ENCODE measurements around the gene GULP1.

GULP1 gene

DNA sequence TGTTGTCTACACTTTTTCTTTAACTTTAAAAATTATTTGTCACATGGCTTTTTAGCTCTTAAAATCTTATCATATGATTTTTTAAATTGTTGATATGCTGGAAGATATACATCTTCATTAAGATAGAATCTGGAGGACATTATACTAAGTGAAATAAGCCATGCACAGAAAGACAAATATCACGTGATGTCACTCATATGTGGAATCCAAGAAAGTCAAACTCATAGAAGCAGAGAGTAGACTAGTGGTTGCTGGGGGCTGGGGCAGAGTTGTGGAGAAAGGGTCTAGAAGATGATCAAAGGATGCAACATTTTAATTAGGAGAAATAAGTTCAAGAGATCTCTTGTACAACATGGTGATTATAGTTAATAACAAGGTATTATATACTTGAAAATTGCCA, 280.9 kb downstream of the GULP1 start:
- H3K4me3 ChIP-seq (ENCODE audit: control insufficient read depth in 1 of 7, extremely low read depth in 1 of 7, insufficient read depth in 4 of 7, low read depth in 2 of 7, low read length in 6 of 7): no peak overlapping the region
- ChIA-PET CTCF (no interaction called here), POLR2A (no interaction called here)
- WGBS (ENCODE audit: insufficient coverage): no CpG with 5 or more reads among the region's 1 CpG
- H3K9me3 ChIP-seq (ENCODE audit: control extremely low read depth in 1 of 5, control insufficient read depth in 4 of 5, insufficient read depth in 2 of 5, low read depth in 1 of 5, low read length in 4 of 5): no peaks in the 10 kb centered on the region
- H3K4me1 ChIP-seq (ENCODE audit: control extremely low read depth in 1 of 4, control insufficient read depth in 4 of 4, insufficient read depth in 4 of 4, low read length in 3 of 4): no peaks in the 10 kb centered on the region
- H3K36me3 ChIP-seq (ENCODE audit: control insufficient read depth in 4 of 4, insufficient read depth in 4 of 4, low read length in 3 of 4): no peaks in the 10 kb centered on the region
- H3K27ac ChIP-seq (ENCODE audit: insufficient read depth in 1 of 2, low read depth in 1 of 2, low read length in 2 of 2, poor library complexity in 1 of 2, severe bottlenecking in 2 of 2): no peak overlapping the region
- H3K27me3 ChIP-seq (replicated peaks in 2 of 5; ENCODE audit: control insufficient read depth in 4 of 5, insufficient read depth in 5 of 5, low read length in 4 of 5): peaks cover 0 to 2% (median 0%) of the 10 kb centered on the region in 5 experiments
- no peak for DNase-seq

GRCh38 chr2:188573453-188573852, 281.8 kb downstream of the GULP1 start:
- WGBS (ENCODE audit: insufficient coverage): no CpG with 5 or more reads among the region's 1 CpG
- ChIA-PET CTCF (no interaction called here), POLR2A (no interaction called here)
- H3K36me3 ChIP-seq (ENCODE audit: control insufficient read depth in 4 of 4, insufficient read depth in 4 of 4, low read length in 3 of 4): no peaks in the 10 kb centered on the region
- H3K27ac ChIP-seq (ENCODE audit: insufficient read depth in 1 of 2, low read depth in 1 of 2, low read length in 2 of 2, poor library complexity in 1 of 2, severe bottlenecking in 2 of 2): no peak overlapping the region
- no peaks in the 10 kb centered on the region for H3K4me1 ChIP-seq (ENCODE audit: control extremely low read depth in 1 of 4, control insufficient read depth in 4 of 4, insufficient read depth in 4 of 4, low read length in 3 of 4)
- no peak for DNase-seq
- peaks cover 0 to 2% (median 0%) of the 10 kb centered on the region in 5 experiments for H3K27me3 ChIP-seq (replicated peaks in 2 of 5; ENCODE audit: control insufficient read depth in 4 of 5, insufficient read depth in 5 of 5, low read length in 4 of 5)
- H3K9me3 ChIP-seq (ENCODE audit: control extremely low read depth in 1 of 5, control insufficient read depth in 4 of 5, insufficient read depth in 2 of 5, low read depth in 1 of 5, low read length in 4 of 5): no peaks in the 10 kb centered on the region
- no peak overlapping the region for H3K4me3 ChIP-seq (ENCODE audit: control insufficient read depth in 1 of 7, extremely low read depth in 1 of 7, insufficient read depth in 4 of 7, low read depth in 2 of 7, low read length in 6 of 7)

DNA sequence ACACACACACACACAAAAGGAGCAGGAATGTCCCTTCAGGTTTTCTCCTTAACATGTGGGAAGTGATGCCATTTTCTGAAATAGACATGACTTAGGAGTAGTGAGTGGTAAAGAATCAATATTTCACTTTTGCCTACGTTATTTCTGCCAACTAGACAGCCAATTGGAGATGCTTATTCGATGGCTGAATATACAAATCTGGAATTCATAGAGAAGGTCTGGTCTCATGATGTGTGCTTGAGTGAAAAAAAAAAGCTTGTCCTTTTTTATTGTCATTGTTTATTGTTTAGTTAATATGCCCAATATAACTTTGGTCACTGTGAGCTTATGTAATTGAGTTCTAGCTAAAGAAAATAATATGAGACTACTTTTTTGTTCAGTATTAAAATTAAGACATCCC, 284.3 kb downstream of the GULP1 start:
- Histone ChIP-seq H3K9me3 (ENCODE audit: control extremely low read depth in 1 of 5, control insufficient read depth in 4 of 5, insufficient read depth in 2 of 5, low read depth in 1 of 5, low read length in 4 of 5) (no peaks in the 10 kb centered on the region), H3K4me1 (ENCODE audit: control extremely low read depth in 1 of 4, control insufficient read depth in 4 of 4, insufficient read depth in 4 of 4, low read length in 3 of 4) (no peaks in the 10 kb centered on the region), H3K4me3 (ENCODE audit: control insufficient read depth in 1 of 7, extremely low read depth in 1 of 7, insufficient read depth in 4 of 7, low read depth in 2 of 7, low read length in 6 of 7) (no peak overlapping the region), H3K36me3 (ENCODE audit: control insufficient read depth in 4 of 4, insufficient read depth in 4 of 4, low read length in 3 of 4) (no peaks in the 10 kb centered on the region), H3K27ac (ENCODE audit: insufficient read depth in 1 of 2, low read depth in 1 of 2, low read length in 2 of 2, poor library complexity in 1 of 2, severe bottlenecking in 2 of 2) (no peak overlapping the region), H3K27me3 (replicated peaks in 2 of 5; ENCODE audit: control insufficient read depth in 4 of 5, insufficient read depth in 5 of 5, low read length in 4 of 5) (peaks cover 0 to 2% (median 0%) of the 10 kb centered on the region in 5 experiments)
- no peak for DNase-seq
- ChIA-PET CTCF (no interaction called here), POLR2A (no interaction called here)
- 100% methylated on average over 1 of the region's 2 CpGs for WGBS (ENCODE audit: insufficient coverage)

DNA sequence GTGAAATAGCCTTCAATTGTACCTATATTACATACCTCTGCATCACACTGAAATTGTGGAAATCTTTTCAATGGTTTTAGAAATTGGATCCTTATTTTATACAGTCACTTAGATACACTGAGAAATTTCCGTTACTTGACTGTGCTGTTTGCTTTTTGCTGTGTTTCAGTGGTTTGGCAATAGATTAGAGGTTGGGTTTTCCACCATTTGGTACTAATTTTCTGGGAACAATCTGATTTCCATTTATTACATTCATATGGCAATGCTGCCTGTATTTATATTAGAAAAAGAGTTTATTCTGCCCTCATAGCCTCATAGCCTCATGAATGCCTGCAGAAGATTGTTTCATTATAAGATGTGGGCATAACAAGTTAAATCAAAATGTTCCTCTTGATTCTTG, 285.0 kb downstream of the GULP1 start:
- Histone ChIP-seq H3K36me3 (ENCODE audit: control insufficient read depth in 4 of 4, insufficient read depth in 4 of 4, low read length in 3 of 4) (no peaks in the 10 kb centered on the region), H3K27me3 (replicated peaks in 2 of 5; ENCODE audit: control insufficient read depth in 4 of 5, insufficient read depth in 5 of 5, low read length in 4 of 5) (peaks cover 0 to 2% (median 0%) of the 10 kb centered on the region in 5 experiments), H3K4me1 (ENCODE audit: control extremely low read depth in 1 of 4, control insufficient read depth in 4 of 4, insufficient read depth in 4 of 4, low read length in 3 of 4) (no peaks in the 10 kb centered on the region), H3K9me3 (ENCODE audit: control extremely low read depth in 1 of 5, control insufficient read depth in 4 of 5, insufficient read depth in 2 of 5, low read depth in 1 of 5, low read length in 4 of 5) (no peaks in the 10 kb centered on the region), H3K4me3 (ENCODE audit: control insufficient read depth in 1 of 7, extremely low read depth in 1 of 7, insufficient read depth in 4 of 7, low read depth in 2 of 7, low read length in 6 of 7) (no peak overlapping the region), H3K27ac (ENCODE audit: insufficient read depth in 1 of 2, low read depth in 1 of 2, low read length in 2 of 2, poor library complexity in 1 of 2, severe bottlenecking in 2 of 2) (no peak overlapping the region)
- WGBS (ENCODE audit: insufficient coverage): no CpG with 5 or more reads among the region's 1 CpG
- ChIA-PET POLR2A (no interaction called here), CTCF (no interaction called here)
- no peak for DNase-seq

GRCh38 chr2:188577231-188577630, 285.6 kb downstream of the GULP1 start:
- Histone ChIP-seq H3K27me3 (replicated peaks in 2 of 5; ENCODE audit: control insufficient read depth in 4 of 5, insufficient read depth in 5 of 5, low read length in 4 of 5) (no peaks in the 10 kb centered on the region), H3K4me1 (ENCODE audit: control extremely low read depth in 1 of 4, control insufficient read depth in 4 of 4, insufficient read depth in 4 of 4, low read length in 3 of 4) (no peaks in the 10 kb centered on the region), H3K4me3 (ENCODE audit: control insufficient read depth in 1 of 7, extremely low read depth in 1 of 7, insufficient read depth in 4 of 7, low read depth in 2 of 7, low read length in 6 of 7) (no peak overlapping the region), H3K9me3 (ENCODE audit: control extremely low read depth in 1 of 5, control insufficient read depth in 4 of 5, insufficient read depth in 2 of 5, low read depth in 1 of 5, low read length in 4 of 5) (no peaks in the 10 kb centered on the region), H3K27ac (ENCODE audit: insufficient read depth in 1 of 2, low read depth in 1 of 2, low read length in 2 of 2, poor library complexity in 1 of 2, severe bottlenecking in 2 of 2) (no peak overlapping the region), H3K36me3 (ENCODE audit: control insufficient read depth in 4 of 4, insufficient read depth in 4 of 4, low read length in 3 of 4) (no peaks in the 10 kb centered on the region)
- no peak for DNase-seq
- WGBS (ENCODE audit: insufficient coverage): 100% methylated on average over 1 of the region's 2 CpGs
- CTCF ChIA-PET: no interaction called here
- POLR2A ChIA-PET: no interaction called here

DNA sequence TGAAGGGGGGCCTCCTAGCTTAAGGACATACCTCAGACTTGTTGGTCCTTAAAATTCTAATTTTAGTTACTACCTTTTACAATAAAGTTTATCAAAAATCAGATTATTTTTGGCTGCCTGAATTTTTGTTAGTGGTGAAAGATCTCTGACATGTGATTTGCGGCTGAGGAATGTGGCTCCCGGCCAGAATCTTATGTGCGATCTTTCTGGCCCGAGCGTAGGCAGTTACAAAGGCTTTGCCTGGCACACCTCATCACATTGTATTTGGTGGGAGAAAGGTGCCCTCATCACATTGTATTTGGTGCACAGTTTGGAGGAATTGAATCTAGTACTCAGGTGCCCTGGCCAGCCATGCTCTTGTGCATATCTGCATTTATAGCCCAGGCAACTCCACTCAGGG, 289.1 kb downstream of the GULP1 start:
- POLR2A ChIA-PET: no interaction called here

DNA sequence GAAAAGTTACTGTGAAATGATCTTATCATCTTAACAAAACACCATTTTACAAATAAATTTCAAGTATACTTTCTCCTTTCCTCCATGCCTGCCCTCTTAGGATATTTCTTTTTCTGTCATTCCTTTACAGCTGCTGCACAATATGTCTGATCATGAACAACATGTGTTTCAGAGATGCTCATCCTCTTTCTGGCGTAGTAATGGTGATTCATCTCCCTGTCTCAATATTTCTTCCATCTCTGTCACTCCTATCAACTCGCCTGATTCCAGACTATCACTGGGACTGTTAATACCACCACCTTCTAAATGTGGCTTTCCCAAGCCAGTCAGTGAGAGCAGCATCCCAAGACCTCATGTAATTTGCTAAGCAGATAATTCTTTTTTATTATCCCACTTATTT, 290.5 kb downstream of the GULP1 start:
- Histone ChIP-seq H3K4me3 (ENCODE audit: control insufficient read depth in 1 of 7, extremely low read depth in 1 of 7, insufficient read depth in 4 of 7, low read depth in 2 of 7, low read length in 6 of 7) (no peak overlapping the region), H3K27ac (ENCODE audit: insufficient read depth in 1 of 2, low read depth in 1 of 2, low read length in 2 of 2, poor library complexity in 1 of 2, severe bottlenecking in 2 of 2) (no peak overlapping the region), H3K4me1 (ENCODE audit: control extremely low read depth in 1 of 4, control insufficient read depth in 4 of 4, insufficient read depth in 4 of 4, low read length in 3 of 4) (no peaks in the 10 kb centered on the region), H3K36me3 (ENCODE audit: control insufficient read depth in 4 of 4, insufficient read depth in 4 of 4, low read length in 3 of 4) (no peaks in the 10 kb centered on the region), H3K9me3 (ENCODE audit: control extremely low read depth in 1 of 5, control insufficient read depth in 4 of 5, insufficient read depth in 2 of 5, low read depth in 1 of 5, low read length in 4 of 5) (no peaks in the 10 kb centered on the region), H3K27me3 (replicated peaks in 2 of 5; ENCODE audit: control insufficient read depth in 4 of 5, insufficient read depth in 5 of 5, low read length in 4 of 5) (no peaks in the 10 kb centered on the region)
- ChIA-PET POLR2A (no interaction called here), CTCF (no interaction called here)
- DNase-seq: no peak
- WGBS (ENCODE audit: insufficient coverage): 100% methylated on average over 2 of the region's 2 CpGs

More for the DNA sequence above, 289.1 kb downstream of the GULP1 start:
- no peak overlapping the region for H3K27ac ChIP-seq (ENCODE audit: insufficient read depth in 1 of 2, low read depth in 1 of 2, low read length in 2 of 2, poor library complexity in 1 of 2, severe bottlenecking in 2 of 2)
- H3K4me3 ChIP-seq (ENCODE audit: control insufficient read depth in 1 of 7, extremely low read depth in 1 of 7, insufficient read depth in 4 of 7, low read depth in 2 of 7, low read length in 6 of 7): no peak overlapping the region
- DNase-seq: no peak
- no peaks in the 10 kb centered on the region for H3K27me3 ChIP-seq (replicated peaks in 2 of 5; ENCODE audit: control insufficient read depth in 4 of 5, insufficient read depth in 5 of 5, low read length in 4 of 5)
- CTCF ChIA-PET: no interaction called here
- H3K4me1 ChIP-seq (ENCODE audit: control extremely low read depth in 1 of 4, control insufficient read depth in 4 of 4, insufficient read depth in 4 of 4, low read length in 3 of 4): no peaks in the 10 kb centered on the region
- WGBS (ENCODE audit: insufficient coverage): 94% methylated on average over 5 of the region's 5 CpGs
- H3K36me3 ChIP-seq (ENCODE audit: control insufficient read depth in 4 of 4, insufficient read depth in 4 of 4, low read length in 3 of 4): no peaks in the 10 kb centered on the region
- H3K9me3 ChIP-seq (ENCODE audit: control extremely low read depth in 1 of 5, control insufficient read depth in 4 of 5, insufficient read depth in 2 of 5, low read depth in 1 of 5, low read length in 4 of 5): no peaks in the 10 kb centered on the region

- POLR2A ChIA-PET: no interaction called here
- H3K4me1 ChIP-seq (ENCODE audit: control extremely low read depth in 1 of 4, control insufficient read depth in 4 of 4, insufficient read depth in 4 of 4, low read length in 3 of 4): no peaks in the 10 kb centered on the region
- H3K27me3 ChIP-seq (replicated peaks in 2 of 5; ENCODE audit: control insufficient read depth in 4 of 5, insufficient read depth in 5 of 5, low read length in 4 of 5): no peaks in the 10 kb centered on the region
- H3K4me3 ChIP-seq (ENCODE audit: control insufficient read depth in 1 of 7, extremely low read depth in 1 of 7, insufficient read depth in 4 of 7, low read depth in 2 of 7, low read length in 6 of 7): no peak overlapping the region
- CTCF ChIA-PET: no interaction called here
- DNase-seq: no peak
- no peaks in the 10 kb centered on the region for H3K9me3 ChIP-seq (ENCODE audit: control extremely low read depth in 1 of 5, control insufficient read depth in 4 of 5, insufficient read depth in 2 of 5, low read depth in 1 of 5, low read length in 4 of 5)
- H3K27ac ChIP-seq (ENCODE audit: insufficient read depth in 1 of 2, low read depth in 1 of 2, low read length in 2 of 2, poor library complexity in 1 of 2, severe bottlenecking in 2 of 2): no peak overlapping the region
- no peaks in the 10 kb centered on the region for H3K36me3 ChIP-seq (ENCODE audit: control insufficient read depth in 4 of 4, insufficient read depth in 4 of 4, low read length in 3 of 4)
These were observed 296.6 kb downstream of the GULP1 start for GRCh38 chr2:188588235-188588634.

Measured in common myeloid progenitor, CD34-positive (primary cell).